Measurements from ENCODE around the gene MOGAT1. TPM values are rescaled to one million over a fixed set of nuclear protein-coding genes. Genes with fewer than 3 reads are reported as not detected.
"Not testable (repeated sequence)": the region's sequence is repeated elsewhere in the genome, so short reads cannot be mapped to it uniquely, and the experiment has no call there.

Gene MOGAT1
- total RNA-seq, 2 experiments from 2014 or later = not detected

DNA sequence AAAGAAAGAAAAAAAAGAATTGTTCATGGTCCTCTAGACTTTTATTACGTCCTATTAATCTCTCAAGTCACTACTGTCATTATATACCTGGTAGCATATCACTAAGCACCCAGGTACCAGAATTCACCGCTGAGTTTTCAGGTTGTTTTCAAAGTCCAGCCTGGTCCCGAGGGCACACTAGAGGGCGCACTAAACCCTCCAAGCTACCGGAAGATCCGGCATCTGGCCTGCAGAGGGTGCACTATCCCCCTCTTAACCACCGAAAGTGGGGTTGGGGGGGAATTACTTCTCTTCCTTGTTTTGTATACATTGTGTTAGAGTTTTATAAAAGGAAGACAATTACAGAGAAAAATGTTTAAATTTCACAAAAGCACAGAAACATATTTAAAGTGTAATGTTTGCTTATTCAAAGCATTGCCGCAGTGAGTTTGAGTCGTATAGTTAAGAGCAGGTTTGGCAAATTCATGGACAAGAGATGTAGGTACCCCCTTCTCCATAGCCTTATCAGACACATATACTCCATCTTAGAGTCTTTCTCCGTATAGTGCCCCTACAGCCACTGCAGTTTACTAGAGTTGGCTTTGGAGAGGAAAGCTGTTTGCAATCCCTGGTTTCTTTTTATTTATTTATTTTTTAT is 19.2 kb downstream of the MOGAT1 start:
- Mint-ChIP-seq H3K9me3 (no peaks in the 10 kb centered on the region), H3K36me3 (no peaks in the 10 kb centered on the region), H3K4me3 (no peak overlapping the region), H3K4me1 (peaks cover 10% of the 10 kb centered on the region), H3K27ac (no peak overlapping the region), H3K27me3 (no peaks in the 10 kb centered on the region)
- peak; percentile 73 for DNase-seq

DNA sequence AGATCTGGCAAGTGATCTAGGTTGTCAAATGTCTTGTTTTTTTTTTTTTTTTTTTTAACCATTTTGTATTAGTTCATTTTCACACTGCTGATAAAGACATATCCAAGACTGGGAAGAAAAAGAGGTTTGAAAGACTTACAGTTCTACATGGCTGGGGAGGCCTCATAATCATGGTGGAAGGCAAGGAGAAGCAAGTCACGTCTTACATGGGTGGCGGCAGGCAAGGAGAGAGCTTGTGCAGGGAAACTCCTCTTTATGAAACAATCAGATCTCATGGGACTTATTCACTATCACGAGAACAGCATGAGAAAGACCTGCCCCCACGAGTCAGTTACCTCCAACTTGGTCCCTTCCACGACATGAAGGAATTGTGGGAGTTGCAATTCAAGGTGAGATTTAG is 22.0 kb downstream of the MOGAT1 start:
- not testable (repeated sequence) for H3K27me3 Mint-ChIP-seq, H3K4me3 Mint-ChIP-seq, H3K4me1 Mint-ChIP-seq, H3K9me3 Mint-ChIP-seq, H3K36me3 Mint-ChIP-seq, H3K27ac Mint-ChIP-seq, DNase-seq

DNA sequence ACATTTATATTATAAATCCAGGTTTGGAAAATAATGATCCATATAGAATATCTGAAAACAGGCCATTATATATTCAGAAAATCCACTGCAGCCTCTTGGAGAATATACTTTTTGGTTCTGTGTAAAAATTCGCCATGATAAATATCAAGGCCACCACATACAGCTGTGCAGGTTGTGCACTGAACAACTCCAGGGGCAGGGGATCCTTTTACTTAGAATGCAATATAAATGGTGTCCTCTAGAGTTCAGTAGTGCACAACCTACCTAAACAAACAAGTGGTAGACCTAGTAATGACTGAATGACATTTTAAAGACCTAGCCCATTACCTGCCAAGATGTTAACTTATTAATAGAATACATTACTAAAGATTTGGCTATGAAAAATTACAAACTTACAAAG is 22.4 kb downstream of the MOGAT1 start:
- no peak overlapping the region for H3K27ac Mint-ChIP-seq
- no peaks in the 10 kb centered on the region for H3K9me3 Mint-ChIP-seq

DNA sequence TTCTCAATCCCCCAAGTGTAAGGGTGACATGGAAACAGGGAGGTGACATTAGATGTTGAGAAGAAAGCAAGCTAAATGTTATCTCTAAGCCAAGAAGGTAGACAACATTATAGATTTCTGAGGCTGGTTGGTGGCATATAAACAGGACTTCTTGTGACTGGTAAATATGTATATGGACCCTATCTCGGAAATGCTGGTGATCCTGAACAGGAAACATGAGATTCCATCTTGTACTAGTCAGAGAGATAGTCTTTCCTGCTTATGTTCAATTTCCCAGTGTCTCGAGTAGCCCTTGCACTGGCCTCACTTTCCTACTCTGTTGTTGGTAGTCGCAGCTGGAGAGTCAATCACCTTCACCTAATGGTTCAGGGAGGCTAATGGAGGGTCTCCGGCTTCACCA is 26.8 kb downstream of the MOGAT1 start:
- Mint-ChIP-seq H3K36me3 (no peaks in the 10 kb centered on the region), H3K27me3 (peaks cover 37% of the 10 kb centered on the region), H3K4me3 (no peak overlapping the region), H3K9me3 (no peaks in the 10 kb centered on the region), H3K4me1 (peaks cover 12% of the 10 kb centered on the region), H3K27ac (no peak overlapping the region)
- DNase-seq = no peak

More for the DNA sequence above, 22.4 kb downstream of the MOGAT1 start:
- Mint-ChIP-seq H3K27me3 (peaks cover 9% of the 10 kb centered on the region), H3K4me3 (no peak overlapping the region), H3K36me3 (no peaks in the 10 kb centered on the region), H3K4me1 (peaks cover 10% of the 10 kb centered on the region)
- no peak for DNase-seq

GRCh38 chr2:222701233-222701632 is 29.8 kb downstream of the MOGAT1 start:
- H3K27me3 Mint-ChIP-seq = peaks cover 38% of the 10 kb centered on the region
- no peaks in the 10 kb centered on the region for H3K36me3 Mint-ChIP-seq
- H3K27ac Mint-ChIP-seq = no peak overlapping the region
- H3K4me1 Mint-ChIP-seq = peaks cover 12% of the 10 kb centered on the region
- H3K9me3 Mint-ChIP-seq = no peaks in the 10 kb centered on the region
- DNase-seq = no peak
- peak overlapping the region; percentile 47 for H3K4me3 Mint-ChIP-seq

DNA sequence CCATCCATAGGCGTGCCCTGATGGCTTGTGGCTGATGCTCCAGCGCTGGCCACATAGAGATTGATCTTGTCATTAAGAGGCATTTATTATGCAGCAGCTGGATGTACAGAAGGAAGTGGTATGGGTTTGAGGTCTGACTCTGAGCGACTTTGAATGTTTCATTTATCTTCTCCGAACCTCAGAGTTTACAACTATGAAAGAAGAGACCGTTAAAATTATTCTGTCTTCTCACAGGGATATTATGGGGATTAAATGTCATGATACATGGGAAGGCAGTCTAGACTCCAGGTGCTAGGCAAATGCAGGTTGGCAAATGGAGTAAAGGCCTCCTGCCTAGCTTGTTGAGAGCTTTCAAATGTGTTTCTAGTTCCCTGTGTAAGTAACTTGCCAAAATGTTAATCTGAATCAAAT is 30.3 kb downstream of the MOGAT1 start:
- Mint-ChIP-seq H3K9me3 (no peaks in the 10 kb centered on the region), H3K27ac (no peak overlapping the region), H3K36me3 (no peaks in the 10 kb centered on the region), H3K4me3 (no peak overlapping the region), H3K27me3 (peaks cover 38% of the 10 kb centered on the region), H3K4me1 (peaks cover 12% of the 10 kb centered on the region)
- no peak for DNase-seq

GRCh38 chr2:222703091-222703490 is 31.6 kb downstream of the MOGAT1 start:
- DNase-seq = no peak
- Mint-ChIP-seq H3K27ac (no peak overlapping the region), H3K36me3 (no peaks in the 10 kb centered on the region), H3K4me3 (no peak overlapping the region), H3K4me1 (peaks cover 22% of the 10 kb centered on the region), H3K27me3 (peaks cover 34% of the 10 kb centered on the region), H3K9me3 (no peaks in the 10 kb centered on the region)

- no peak for DNase-seq
- Mint-ChIP-seq H3K27ac (no peak overlapping the region), H3K9me3 (no peaks in the 10 kb centered on the region), H3K27me3 (peaks cover 35% of the 10 kb centered on the region), H3K36me3 (no peaks in the 10 kb centered on the region), H3K4me3 (no peak overlapping the region), H3K4me1 (peaks cover 25% of the 10 kb centered on the region)
Observed at GRCh38 chr2:222703886-222704285, 32.4 kb downstream of the MOGAT1 start.

DNA sequence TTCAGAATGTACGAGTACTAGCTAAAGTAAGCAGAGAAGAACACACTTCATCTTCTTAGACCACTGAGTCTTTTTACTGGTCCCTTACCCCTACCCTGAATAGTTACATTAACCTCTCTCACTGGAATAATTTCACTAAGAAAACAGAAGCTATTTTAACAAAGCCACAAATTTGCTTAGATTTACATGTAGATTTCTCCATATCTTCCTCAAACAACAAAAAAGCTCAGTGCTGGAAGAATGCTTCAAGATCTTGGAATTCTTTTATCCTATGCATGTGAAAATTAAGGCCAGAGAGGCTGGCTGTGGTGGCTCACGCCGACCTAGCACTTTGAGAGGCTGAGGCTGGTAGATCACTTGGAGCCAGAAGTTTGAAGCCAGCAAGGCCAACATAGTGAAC is 35.2 kb downstream of the MOGAT1 start:
- Mint-ChIP-seq H3K9me3 (no peaks in the 10 kb centered on the region), H3K4me1 (peaks cover 23% of the 10 kb centered on the region), H3K4me3 (no peak overlapping the region), H3K36me3 (no peaks in the 10 kb centered on the region), H3K27ac (no peak overlapping the region), H3K27me3 (peaks cover 31% of the 10 kb centered on the region)
- no peak for DNase-seq

GRCh38 chr2:222707102-222707688 is 35.7 kb downstream of the MOGAT1 start:
- Mint-ChIP-seq H3K36me3 (no peaks in the 10 kb centered on the region), H3K4me3 (no peak overlapping the region), H3K9me3 (no peaks in the 10 kb centered on the region), H3K27ac (no peak overlapping the region), H3K4me1 (peaks cover 18% of the 10 kb centered on the region), H3K27me3 (peaks cover 26% of the 10 kb centered on the region)
- no peak for DNase-seq

- H3K27ac Mint-ChIP-seq = no peak overlapping the region
- peaks cover 18% of the 10 kb centered on the region for H3K4me1 Mint-ChIP-seq
Observed at GRCh38 chr2:222707689-222708273, 36.3 kb downstream of the MOGAT1 start.

DNA sequence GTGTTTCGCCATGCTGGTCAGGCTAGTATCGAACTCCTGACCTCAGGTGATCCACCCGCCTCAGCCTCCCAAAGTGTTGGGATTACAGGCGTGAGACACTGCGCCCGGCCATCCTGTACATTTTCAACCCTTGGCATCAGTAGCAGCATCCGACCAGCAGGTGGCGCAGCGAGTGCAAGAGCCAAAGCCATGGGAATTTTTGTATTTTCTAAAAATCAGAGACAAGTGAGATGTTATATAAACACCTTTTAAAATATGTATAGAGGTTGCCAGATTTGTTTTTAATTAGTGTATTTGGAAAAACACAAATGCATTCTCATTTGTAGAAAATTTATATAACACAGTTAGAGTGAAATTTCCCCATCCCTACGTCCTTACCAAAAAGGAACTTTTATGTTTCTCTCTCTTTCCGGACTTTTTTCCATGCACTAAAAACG is 36.8 kb downstream of the MOGAT1 start:
- no peak overlapping the region for H3K27ac Mint-ChIP-seq
- no peak overlapping the region for H3K4me3 Mint-ChIP-seq
- H3K9me3 Mint-ChIP-seq = no peaks in the 10 kb centered on the region
- peaks cover 19% of the 10 kb centered on the region for H3K27me3 Mint-ChIP-seq
- peaks cover 18% of the 10 kb centered on the region for H3K4me1 Mint-ChIP-seq
- no peaks in the 10 kb centered on the region for H3K36me3 Mint-ChIP-seq
- DNase-seq = peak; percentile 69

More at GRCh38 chr2:222707689-222708273, 36.3 kb downstream of the MOGAT1 start:
- no peak overlapping the region for H3K4me3 Mint-ChIP-seq
- no peaks in the 10 kb centered on the region for H3K9me3 Mint-ChIP-seq
- peaks cover 24% of the 10 kb centered on the region for H3K27me3 Mint-ChIP-seq
- H3K36me3 Mint-ChIP-seq = no peaks in the 10 kb centered on the region
- DNase-seq = no peak

GRCh38 chr2:222709191-222709891 is 37.9 kb downstream of the MOGAT1 start:
- Mint-ChIP-seq H3K9me3 (no peaks in the 10 kb centered on the region), H3K4me3 (no peak overlapping the region), H3K27me3 (peaks cover 18% of the 10 kb centered on the region), H3K27ac (no peak overlapping the region), H3K4me1 (peaks cover 18% of the 10 kb centered on the region), H3K36me3 (no peaks in the 10 kb centered on the region)
- no peak for DNase-seq

DNA sequence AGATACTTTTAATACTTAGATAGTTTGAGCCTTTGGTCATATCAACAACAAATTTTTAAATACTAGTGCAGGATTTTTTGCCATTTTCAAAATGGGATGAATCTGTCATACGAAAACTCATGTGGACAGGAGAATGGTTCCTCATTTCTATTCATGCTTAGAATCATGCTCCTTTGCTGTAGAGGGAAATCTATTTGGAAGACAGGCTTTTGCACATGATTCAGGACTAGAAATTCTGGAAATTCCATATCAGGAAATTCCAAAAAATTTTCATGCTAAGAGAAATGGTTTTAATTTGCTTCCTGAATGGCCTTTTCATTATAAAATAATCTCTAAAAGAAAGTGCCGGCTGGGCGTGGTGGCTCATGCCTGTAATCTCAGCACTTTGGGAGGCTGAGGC is 39.3 kb downstream of the MOGAT1 start:
- Mint-ChIP-seq H3K27me3 (peaks cover 22% of the 10 kb centered on the region), H3K4me1 (peaks cover 20% of the 10 kb centered on the region), H3K27ac (no peak overlapping the region), H3K9me3 (no peaks in the 10 kb centered on the region), H3K4me3 (no peak overlapping the region), H3K36me3 (no peaks in the 10 kb centered on the region)
- no peak for DNase-seq

- Mint-ChIP-seq H3K27me3 (peaks cover 26% of the 10 kb centered on the region), H3K36me3 (no peaks in the 10 kb centered on the region), H3K4me1 (peaks cover 21% of the 10 kb centered on the region), H3K4me3 (no peak overlapping the region), H3K27ac (no peak overlapping the region), H3K9me3 (no peaks in the 10 kb centered on the region)
- no peak for DNase-seq
Observed at GRCh38 chr2:222711315-222711940, 40.0 kb downstream of the MOGAT1 start.
